SK-N-SH (cell line): Measurements from ENCODE around the gene GCLM. TPM values are rescaled to one million over a fixed set of nuclear protein-coding genes. Genes with fewer than 3 reads are reported as not detected.

ENCODE experiments used
- CTCF ChIA-PET: fragments of 300-600, 350-600 bp; formaldehyde crosslinking; extraction: SDS; loops from one replicate; lab custom pipeline; 2021; lab: Yijun Ruan, JAX
- POLR2A ChIA-PET: fragments of 350-600 bp; sonication (Branson Sonifier 250); formaldehyde crosslinking; extraction: SDS; loops from one replicate; lab custom pipeline; 2020; ENCODE audit warnings: antibody characterized with exemption, inconsistent platforms; lab: Yijun Ruan, JAX
- DNase-seq: peaks from one replicate; pipeline ENCODE4 v3.0.0; 2012
- H2AFZ ChIP-seq: fragments of 200-600 bp; sonication (generic); 2 replicates; pipeline ENCODE4 v1.8.1; 2016; ENCODE audit warnings: antibody characterized with exemption, mild to moderate bottlenecking, low read depth
- H3F3A ChIP-seq: fragments of 200-600 bp; sonication (generic); replicated peaks from 2 replicates; pipeline ENCODE3; 2016; ENCODE audit warnings: antibody characterized with exemption, mild to moderate bottlenecking; ENCODE audit not compliant: insufficient read depth
- H3K27ac ChIP-seq, 2 experiments: fragments of 200-500 bp in 1 of 2; fragments of 200-600 bp in 1 of 2; sonication (Bioruptor generic) in 1 of 2; sonication (generic), shearing (Covaris generic) in 1 of 2; 2 replicates each; pipeline versions ENCODE4 v1.5.1 to v1.6.1; 2014 to 2016; ENCODE audit warnings: low read depth in 2 of 2, inconsistent platforms in 1 of 2, low read length in 1 of 2, mild to moderate bottlenecking in 1 of 2, mixed read lengths in 1 of 2
- H3K27me3 ChIP-seq: fragments of 200-600 bp; sonication (generic), shearing (Covaris generic); 2 replicates; pipeline ENCODE4 v1.6.1; 2016; ENCODE audit warnings: mixed run types; ENCODE audit not compliant: insufficient read depth
- H3K36me3 ChIP-seq, 2 experiments: fragments of 200-500 bp in 1 of 2; fragments of 200-600 bp in 1 of 2; sonication (Bioruptor generic) in 1 of 2; sonication (generic) in 1 of 2; replicated peaks in 1 of 2; 2 replicates each; pipeline versions ENCODE3 to v1.5.1; 2014 to 2016; ENCODE audit warnings: low read length in 1 of 2, mild to moderate bottlenecking in 1 of 2; ENCODE audit not compliant: insufficient read depth in 2 of 2, control insufficient read depth in 1 of 2
- H3K4me1 ChIP-seq, 2 experiments: fragments of 200-500 bp in 1 of 2; fragments of 200-600 bp in 1 of 2; sonication (Bioruptor generic) in 1 of 2; sonication (generic), shearing (Covaris generic) in 1 of 2; 2 replicates each; pipeline versions ENCODE4 v1.5.1 to v1.6.1; 2014 to 2016; ENCODE audit warnings: low read depth in 1 of 2, low read length in 1 of 2, mixed run types in 1 of 2; ENCODE audit not compliant: insufficient read depth in 2 of 2, control insufficient read depth in 1 of 2
- H3K4me2 ChIP-seq: fragments of 200-600 bp; sonication (generic), shearing (Covaris generic); 2 replicates; pipeline ENCODE4 v1.6.1; 2017; ENCODE audit warnings: mixed run types
- H3K4me3 ChIP-seq, 2 experiments: fragments of 200-500 bp in 1 of 2; fragments of 200-600 bp in 1 of 2; sonication (Bioruptor generic) in 1 of 2; sonication (generic), shearing (Covaris generic) in 1 of 2; 2 replicates each; pipeline versions ENCODE4 v1.5.1 to v1.8.1; 2014 to 2016; ENCODE audit warnings: low read depth in 2 of 2, inconsistent platforms in 1 of 2, low read length in 1 of 2, mild to moderate bottlenecking in 1 of 2, mixed read lengths in 1 of 2, moderate library complexity in 1 of 2
- H3K79me2 ChIP-seq: fragments of 200-600 bp; sonication (generic); 2 replicates; pipeline ENCODE4 v1.8.1; 2017; ENCODE audit warnings: mild to moderate bottlenecking; ENCODE audit not compliant: insufficient read depth
- H3K9ac ChIP-seq: fragments of 200-600 bp; sonication (generic); 2 replicates; pipeline ENCODE4 v1.6.1; 2017; ENCODE audit warnings: mixed run types
- H3K9me2 ChIP-seq: fragments of 200-600 bp; sonication (generic); 2 replicates; pipeline ENCODE4 v1.6.1; 2017; ENCODE audit warnings: mixed run types
- H3K9me3 ChIP-seq: fragments of 200-600 bp; sonication (generic); 2 replicates; pipeline ENCODE4 v1.6.1; 2017; ENCODE audit warnings: mixed run types, mild to moderate bottlenecking, moderate library complexity
- H4K20me1 ChIP-seq: fragments of 200-600 bp; sonication (generic); 2 replicates; pipeline ENCODE4 v1.6.1; 2017; ENCODE audit warnings: mild to moderate bottlenecking, mixed run types; ENCODE audit not compliant: insufficient read depth
- CTCF ChIP-seq: fragments of 200-600 bp; sonication (generic); IDR thresholded peaks from 2 replicates; pipeline ENCODE4 v1.6.1; 2017; ENCODE audit warnings: antibody characterized with exemption, mild to moderate bottlenecking, moderate library complexity
- EZH2phosphoT487 ChIP-seq: fragments of 200-600 bp; sonication (generic); IDR thresholded peaks from 2 replicates; pipeline ENCODE4 v1.6.1; 2017; ENCODE audit warnings: low read depth, mixed run types, mild to moderate bottlenecking, antibody characterized with exemption, moderate library complexity, borderline replicate concordance
- FOSL2 ChIP-seq: IDR thresholded peaks from 2 replicates; pipeline ENCODE4 v1.4.0; 2012; ENCODE audit warnings: low read depth, mild to moderate bottlenecking, moderate library complexity, borderline replicate concordance
- FOXM1 ChIP-seq: IDR thresholded peaks from 2 replicates; pipeline ENCODE4 v1.4.0; 2012; ENCODE audit warnings: low read depth, mild to moderate bottlenecking
- IRF3 ChIP-seq: fragments of 150-350 bp; IDR thresholded peaks from 2 replicates; pipeline ENCODE4 v1.6.1; 2016; ENCODE audit warnings: mild to moderate bottlenecking, low read depth, low read length
- JUND ChIP-seq: IDR thresholded peaks from 2 replicates; pipeline ENCODE4 v1.4.0; 2012
- MAX ChIP-seq: IDR thresholded peaks from 2 replicates; pipeline ENCODE4 v1.4.0; 2012; ENCODE audit warnings: low read depth
- MEF2A ChIP-seq: IDR thresholded peaks from 2 replicates; pipeline ENCODE4 v1.4.0; 2012; ENCODE audit warnings: low read depth, borderline replicate concordance
- MXI1 ChIP-seq: IDR thresholded peaks from 2 replicates; pipeline ENCODE4 v1.6.1; 2012; ENCODE audit warnings: mild to moderate bottlenecking, low read depth, low read length, improper control_type of control experiment
- NFIC ChIP-seq: IDR thresholded peaks from 2 replicates; pipeline ENCODE4 v1.4.0; 2012; ENCODE audit warnings: borderline replicate concordance
- NRF1 ChIP-seq: IDR thresholded peaks from 2 replicates; pipeline ENCODE4 v1.6.1; 2012; ENCODE audit warnings: low read depth, mild to moderate bottlenecking, low read length
- REST ChIP-seq: IDR thresholded peaks from 2 replicates; pipeline ENCODE4 v1.6.1; 2012; ENCODE audit warnings: mild to moderate bottlenecking, low read depth, low read length, moderate library complexity
- RFX5 ChIP-seq: IDR thresholded peaks from 2 replicates; pipeline ENCODE4 v1.6.1; 2012; ENCODE audit warnings: mild to moderate bottlenecking, improper control_type of control experiment, low read length
- USF2 ChIP-seq: fragments of 150-350 bp; IDR thresholded peaks from 2 replicates; pipeline ENCODE4 v1.6.1; 2017; ENCODE audit warnings: antibody characterized with exemption, low read length, low read depth, borderline replicate concordance
- WGBS: methylation state at CpG from one replicate; pipeline ENCODE4 v1.1.6; 2017; ENCODE audit warnings: low lambda C conversion rate; 5-methylcytosine and 5-hydroxymethylcytosine counted together
- polyA plus RNA-seq, 3 experiments: library from polyadenylated mRNA; depleted of rRNA; stranded (reverse); fragments of >200 nt; gene quantifications; 2 replicates each; pipeline ENCODE4 v1.2.3, GENCODE V29; 2012

The GCLM gene
- polyA plus RNA-seq, 1 of the 3 experiments (the other 2 are of a cell fraction) = 9.4 TPM

GRCh38 chr1:93937997-93938396, 28.8 kb upstream of the GCLM start:
- TF ChIP-seq REST (no peak), NFIC (no peak), RFX5 (no peak), USF2 (no peak), MEF2A (no peak), FOSL2 (no peak), IRF3 (no peak), MAX (no peak), CTCF (no peak), JUND (no peak), MXI1 (no peak), NRF1 (no peak), EZH2phosphoT487 (no peak), FOXM1 (no peak)
- ChIA-PET POLR2A (no interaction called here), CTCF (interaction anchor here (0.9 kb wide), 1 partner anchor 28 kb away, joined by 4 read pairs; no protein-coding TSS in a partner anchor)
- Histone ChIP-seq H2AFZ (no peak overlapping the region), H3K27ac (no peak overlapping the region), H3F3A (no peaks in the 10 kb centered on the region), H3K9ac (no peak overlapping the region), H3K4me1 (no peaks in the 10 kb centered on the region), H3K36me3 (no peaks in the 10 kb centered on the region), H3K9me2 (no peaks in the 10 kb centered on the region), H3K4me3 (no peak overlapping the region), H3K9me3 (no peaks in the 10 kb centered on the region), H3K4me2 (no peak overlapping the region), H3K79me2 (no peaks in the 10 kb centered on the region), H3K27me3 (no peaks in the 10 kb centered on the region), H4K20me1 (no peaks in the 10 kb centered on the region)
- no peak for DNase-seq
- WGBS = 13% methylated on average over 1 of the region's 1 CpG
